ENCODE results near the gene NOMO2. TPM values are rescaled to one million over a fixed set of nuclear protein-coding genes. Genes with fewer than 3 reads are reported as not detected.
"Not testable (repeated sequence)": the region's sequence is repeated elsewhere in the genome, so short reads cannot be mapped to it uniquely, and the experiment has no call there.

NOMO2 gene
- total RNA-seq, 2 experiments from 2014 or later, result 124 to 125 TPM

- H3K36me3 Mint-ChIP-seq (ENCODE audit: low read depth); H3K4me3 Mint-ChIP-seq; CTCF ChIA-PET; H3K27ac Mint-ChIP-seq; DNase-seq; H3K27me3 Mint-ChIP-seq; H3K9me3 Mint-ChIP-seq; POLR2A ChIA-PET; H3K4me1 Mint-ChIP-seq: not testable (repeated sequence)
Observed at GRCh38 chr16:18525882-18526482, 35.9 kb downstream of the NOMO2 start.

GRCh38 chr16:18522637-18523036, 39.3 kb downstream of the NOMO2 start:
- H3K27ac Mint-ChIP-seq; H3K27me3 Mint-ChIP-seq; CTCF ChIA-PET; H3K4me1 Mint-ChIP-seq; H3K9me3 Mint-ChIP-seq; POLR2A ChIA-PET; H3K4me3 Mint-ChIP-seq; H3K36me3 Mint-ChIP-seq (ENCODE audit: low read depth); DNase-seq: not testable (repeated sequence)

GRCh38 chr16:18521445-18522181, 40.3 kb downstream of the NOMO2 start:
- H3K4me1 Mint-ChIP-seq; H3K27ac Mint-ChIP-seq; CTCF ChIA-PET; DNase-seq; H3K36me3 Mint-ChIP-seq (ENCODE audit: low read depth); H3K9me3 Mint-ChIP-seq; POLR2A ChIA-PET; H3K27me3 Mint-ChIP-seq; H3K4me3 Mint-ChIP-seq: not testable (repeated sequence)

GRCh38 chr16:18518536-18519283, 43.2 kb downstream of the NOMO2 start:
- POLR2A ChIA-PET; CTCF ChIA-PET; H3K4me3 Mint-ChIP-seq; H3K36me3 Mint-ChIP-seq (ENCODE audit: low read depth); H3K27ac Mint-ChIP-seq; H3K27me3 Mint-ChIP-seq; H3K9me3 Mint-ChIP-seq; H3K4me1 Mint-ChIP-seq; DNase-seq: not testable (repeated sequence)

GRCh38 chr16:18498430-18498829, 63.5 kb downstream of the NOMO2 start:
- H3K27ac Mint-ChIP-seq; POLR2A ChIA-PET; DNase-seq; H3K9me3 Mint-ChIP-seq; CTCF ChIA-PET; H3K36me3 Mint-ChIP-seq (ENCODE audit: low read depth); H3K27me3 Mint-ChIP-seq; H3K4me3 Mint-ChIP-seq; H3K4me1 Mint-ChIP-seq: not testable (repeated sequence)

- H3K27me3 Mint-ChIP-seq; POLR2A ChIA-PET; H3K4me3 Mint-ChIP-seq; H3K9me3 Mint-ChIP-seq; DNase-seq; H3K4me1 Mint-ChIP-seq; H3K27ac Mint-ChIP-seq; CTCF ChIA-PET; H3K36me3 Mint-ChIP-seq (ENCODE audit: low read depth): not testable (repeated sequence)
Observed at GRCh38 chr16:18497032-18497431, 64.9 kb downstream of the NOMO2 start.

GRCh38 chr16:18492118-18492897, 69.6 kb downstream of the NOMO2 start:
- POLR2A ChIA-PET; H3K27me3 Mint-ChIP-seq; DNase-seq; CTCF ChIA-PET; H3K36me3 Mint-ChIP-seq (ENCODE audit: low read depth); H3K4me1 Mint-ChIP-seq; H3K27ac Mint-ChIP-seq; H3K4me3 Mint-ChIP-seq; H3K9me3 Mint-ChIP-seq: not testable (repeated sequence)

GRCh38 chr16:18436025-18436424, 125.9 kb downstream of the NOMO2 start:
- H3K4me3 Mint-ChIP-seq; DNase-seq; H3K4me1 Mint-ChIP-seq; CTCF ChIA-PET; H3K27me3 Mint-ChIP-seq; H3K36me3 Mint-ChIP-seq (ENCODE audit: low read depth); H3K27ac Mint-ChIP-seq; H3K9me3 Mint-ChIP-seq; POLR2A ChIA-PET: not testable (repeated sequence)

- H3K4me1 Mint-ChIP-seq; POLR2A ChIA-PET; CTCF ChIA-PET; H3K27ac Mint-ChIP-seq; H3K9me3 Mint-ChIP-seq; H3K4me3 Mint-ChIP-seq; H3K36me3 Mint-ChIP-seq (ENCODE audit: low read depth); DNase-seq; H3K27me3 Mint-ChIP-seq: not testable (repeated sequence)
Observed at GRCh38 chr16:18415827-18416226, 146.1 kb downstream of the NOMO2 start.

GRCh38 chr16:18409532-18410293, 152.2 kb downstream of the NOMO2 start:
- H3K9me3 Mint-ChIP-seq; CTCF ChIA-PET; H3K27ac Mint-ChIP-seq; H3K4me3 Mint-ChIP-seq; H3K36me3 Mint-ChIP-seq (ENCODE audit: low read depth); DNase-seq; POLR2A ChIA-PET; H3K27me3 Mint-ChIP-seq; H3K4me1 Mint-ChIP-seq: not testable (repeated sequence)

GRCh38 chr16:18401851-18402657, 159.8 kb downstream of the NOMO2 start:
- H3K36me3 Mint-ChIP-seq (ENCODE audit: low read depth); H3K27ac Mint-ChIP-seq; H3K9me3 Mint-ChIP-seq; DNase-seq; H3K4me1 Mint-ChIP-seq; H3K4me3 Mint-ChIP-seq; CTCF ChIA-PET; POLR2A ChIA-PET; H3K27me3 Mint-ChIP-seq: not testable (repeated sequence)

GRCh38 chr16:18401159-18401558, 160.7 kb downstream of the NOMO2 start:
- H3K4me1 Mint-ChIP-seq; H3K27me3 Mint-ChIP-seq; H3K9me3 Mint-ChIP-seq; POLR2A ChIA-PET; H3K27ac Mint-ChIP-seq; CTCF ChIA-PET; H3K36me3 Mint-ChIP-seq (ENCODE audit: low read depth): not testable (repeated sequence)
- DNase-seq, result peak; percentile 28
- H3K4me3 Mint-ChIP-seq, result peak overlapping the region; percentile 46

All from activated CD4-positive, alpha-beta memory T cell treated with anti-CD3 and anti-CD28 coated beads, Interleukin-2, amount 10 ng/mL, durations not matched to agents 7 days and 5 days (primary cell).